Subcutaneous abdominal adipose tissue (tissue), 5 donors: ENCODE measurements around the gene HMCN2.
"Not testable (repeated sequence)": the region's sequence is repeated elsewhere in the genome, so short reads cannot be mapped to it uniquely, and the experiment has no call there.

Source experiments
- H3K27ac ChIP-seq: one replicate; pipeline ENCODE4 v1.7.0; 2013; ENCODE audit warnings: low read depth, mild to moderate bottlenecking, inconsistent platforms, low read length, moderate library complexity
- H3K27me3 ChIP-seq, 5 donors: one replicate each; pipeline ENCODE4 v1.7.0; 2013; ENCODE audit warnings: low read length in 5 of 5, inconsistent platforms in 1 of 5; ENCODE audit not compliant: control insufficient read depth in 5 of 5, insufficient read depth in 4 of 5
- H3K36me3 ChIP-seq, 5 donors: one replicate each; pipeline ENCODE4 v1.7.0; 2013; ENCODE audit warnings: low read length in 5 of 5; ENCODE audit not compliant: control insufficient read depth in 5 of 5, insufficient read depth in 5 of 5
- H3K4me1 ChIP-seq, 5 donors: one replicate each; pipeline ENCODE4 v1.7.0; 2013; ENCODE audit warnings: low read length in 5 of 5, mild to moderate bottlenecking in 3 of 5, moderate library complexity in 1 of 5; ENCODE audit not compliant: control insufficient read depth in 5 of 5, insufficient read depth in 5 of 5
- H3K4me3 ChIP-seq, 5 donors: one replicate each; pipeline ENCODE4 v1.7.0; 2013; ENCODE audit warnings: low read length in 5 of 5, low read depth in 1 of 5
- H3K9ac ChIP-seq, 5 donors: one replicate each; pipeline ENCODE4 v1.7.0; 2013; ENCODE audit warnings: low read length in 5 of 5, mild to moderate bottlenecking in 4 of 5, moderate library complexity in 3 of 5
- H3K9me3 ChIP-seq, 5 donors: one replicate each; pipeline ENCODE4 v1.7.0; 2013; ENCODE audit warnings: low read length in 5 of 5; ENCODE audit not compliant: control insufficient read depth in 5 of 5
- donor health status: healthy.
- donor health status: healthy.
- donor health status: healthy.
- donor health status: healthy.
- donor health status: healthy.

HMCN2 gene

DNA sequence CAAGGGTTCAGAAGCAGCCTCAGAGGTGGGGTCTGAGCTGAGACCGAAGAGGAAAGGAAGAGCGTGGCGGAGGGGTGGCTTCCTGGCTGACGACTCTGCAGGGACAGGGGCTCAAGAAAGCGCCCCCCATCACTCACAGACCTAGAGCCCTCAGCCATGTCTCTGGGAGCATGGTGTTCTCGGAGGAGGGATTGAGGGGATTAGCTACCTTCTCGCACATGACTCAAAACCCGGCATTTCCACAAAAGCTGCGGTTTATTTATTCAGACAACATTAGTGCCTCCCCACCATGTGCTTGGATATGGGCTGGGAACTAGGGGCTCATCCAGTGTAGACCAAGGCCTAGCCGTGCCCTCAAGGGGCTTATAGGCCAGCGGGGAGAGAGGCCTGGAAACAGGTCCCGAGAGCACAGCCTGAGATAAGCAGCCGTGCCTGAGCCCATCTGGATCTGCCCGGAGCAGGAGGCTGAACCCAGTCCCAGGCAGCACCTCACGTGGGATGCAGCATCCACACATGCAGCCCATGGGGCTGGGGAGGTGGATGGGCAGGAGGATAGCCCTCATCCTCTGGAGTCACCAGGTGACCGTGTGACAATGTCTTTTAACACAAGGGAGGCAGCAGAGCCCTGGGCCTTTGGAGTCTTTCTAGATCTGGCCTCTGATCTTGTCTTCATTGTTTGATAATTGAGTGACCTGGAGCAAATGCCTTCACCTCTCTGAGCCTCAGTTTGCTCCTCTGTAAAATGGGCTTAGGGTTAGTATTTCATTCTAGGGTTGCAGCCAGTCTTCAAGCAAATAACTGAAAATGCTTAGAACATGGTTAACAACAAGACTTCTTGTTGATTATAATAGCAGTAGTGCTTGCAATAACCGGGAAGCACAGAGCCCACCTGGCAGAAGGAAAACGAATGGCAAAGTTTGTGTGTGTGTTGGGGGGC, 878 bp upstream of the HMCN2 start:
- H3K4me3 ChIP-seq: no peak overlapping the region

DNA sequence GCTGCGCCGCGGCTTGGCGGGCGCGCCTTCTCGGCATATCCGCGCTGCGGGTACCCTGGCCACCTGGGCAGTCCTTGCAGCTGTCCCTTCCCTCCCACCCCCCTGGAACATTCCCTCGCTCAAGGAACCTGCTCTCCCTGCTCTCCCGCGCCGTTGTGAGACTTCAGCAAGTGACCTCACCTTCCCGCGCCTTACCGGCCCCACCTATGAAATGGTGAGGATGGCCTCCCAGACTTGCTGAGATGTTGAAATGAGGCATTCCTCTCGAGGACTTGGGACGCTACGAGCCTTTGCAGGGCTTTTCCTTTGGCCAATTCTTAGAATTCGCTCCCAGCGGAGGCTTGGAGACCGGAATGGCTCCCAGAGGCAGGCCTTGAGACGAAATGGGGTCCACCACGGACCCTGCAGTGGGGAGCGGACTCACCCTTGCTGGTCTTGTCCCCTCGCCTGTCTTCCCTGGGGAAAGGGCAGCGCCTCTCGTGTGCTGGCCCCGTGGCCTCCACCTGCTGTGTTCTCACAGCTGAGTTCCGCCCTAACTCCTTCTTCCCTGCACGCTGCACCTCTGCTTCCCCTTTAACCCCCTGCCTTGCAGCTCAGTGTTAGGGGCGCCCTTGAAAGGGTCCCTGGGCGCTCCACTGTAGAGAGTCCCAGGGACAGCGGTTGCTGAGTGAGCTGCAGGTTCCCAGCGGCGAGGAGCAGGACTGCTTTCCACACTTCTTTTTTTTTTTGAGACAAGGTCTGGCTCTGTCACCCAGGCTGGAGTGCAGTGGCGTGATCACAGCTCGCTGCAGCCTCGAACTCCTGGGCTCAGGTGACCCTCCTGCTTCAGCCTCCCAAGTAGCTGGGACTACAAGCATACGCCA, 907 bp downstream of the HMCN2 start:
- peaks cover 32 to 61% (median 52%) of the 10 kb centered on the region in 5 donors for H3K27me3 ChIP-seq
- no peak overlapping the region for H3K9ac ChIP-seq
- H3K4me1 ChIP-seq: peaks cover 0 to 32% (median 25%) of the 10 kb centered on the region in 5 donors
- H3K36me3 ChIP-seq: no peaks in the 10 kb centered on the region
- peak overlapping the region in 3 of 5 donors; percentile 54 to 58 (median 57) for H3K4me3 ChIP-seq
- no peaks in the 10 kb centered on the region for H3K9me3 ChIP-seq
- no peak overlapping the region for H3K27ac ChIP-seq

More for the DNA sequence above, 878 bp upstream of the HMCN2 start:
- Histone ChIP-seq H3K9ac (no peak overlapping the region), H3K4me1 (peaks cover 0 to 38% (median 23%) of the 10 kb centered on the region in 5 donors), H3K36me3 (no peaks in the 10 kb centered on the region), H3K9me3 (no peaks in the 10 kb centered on the region), H3K27ac (no peak overlapping the region), H3K27me3 (peaks cover 32 to 66% (median 58%) of the 10 kb centered on the region in 5 donors)

DNA sequence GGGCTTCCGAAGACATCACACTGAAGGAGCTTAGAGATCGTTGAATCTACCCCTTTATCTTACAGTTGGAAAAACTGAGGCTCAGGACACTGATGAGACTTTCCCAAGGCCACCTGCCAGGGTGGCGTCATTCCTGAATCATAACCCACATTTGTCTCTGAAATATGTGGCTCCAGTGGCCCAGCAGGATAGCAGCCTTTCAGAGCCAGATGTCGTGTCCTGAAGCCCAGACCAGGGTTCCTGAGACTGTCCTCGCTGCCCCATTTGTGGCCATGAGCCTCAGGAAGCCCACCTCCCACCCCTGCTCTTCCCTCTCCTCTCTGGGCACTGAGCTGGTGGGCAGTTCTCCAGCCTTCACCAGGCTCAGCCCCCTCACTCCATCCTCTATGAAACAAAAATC, 2.4 kb downstream of the HMCN2 start:
- Histone ChIP-seq H3K9ac (no peak overlapping the region), H3K27me3 (peaks cover 32 to 53% (median 46%) of the 10 kb centered on the region in 5 donors), H3K4me3 (no peak overlapping the region), H3K27ac (no peak overlapping the region), H3K4me1 (peaks cover 0 to 30% (median 22%) of the 10 kb centered on the region in 5 donors), H3K36me3 (no peaks in the 10 kb centered on the region), H3K9me3 (no peaks in the 10 kb centered on the region)

- no peaks in the 10 kb centered on the region for H3K9me3 ChIP-seq
- H3K9ac ChIP-seq: peak overlapping the region in 1 of 5 donors; percentile 49
- peaks cover 0 to 29% (median 22%) of the 10 kb centered on the region in 5 donors for H3K4me1 ChIP-seq
- H3K27me3 ChIP-seq: peaks cover 26 to 49% (median 41%) of the 10 kb centered on the region in 5 donors
- peak overlapping the region; percentile 16 for H3K27ac ChIP-seq
- H3K36me3 ChIP-seq: no peaks in the 10 kb centered on the region
- peak overlapping the region in 1 of 5 donors; percentile 20 for H3K4me3 ChIP-seq
These were observed 3.1 kb downstream of the HMCN2 start for GRCh38 chr9:130268521-130269211.

DNA sequence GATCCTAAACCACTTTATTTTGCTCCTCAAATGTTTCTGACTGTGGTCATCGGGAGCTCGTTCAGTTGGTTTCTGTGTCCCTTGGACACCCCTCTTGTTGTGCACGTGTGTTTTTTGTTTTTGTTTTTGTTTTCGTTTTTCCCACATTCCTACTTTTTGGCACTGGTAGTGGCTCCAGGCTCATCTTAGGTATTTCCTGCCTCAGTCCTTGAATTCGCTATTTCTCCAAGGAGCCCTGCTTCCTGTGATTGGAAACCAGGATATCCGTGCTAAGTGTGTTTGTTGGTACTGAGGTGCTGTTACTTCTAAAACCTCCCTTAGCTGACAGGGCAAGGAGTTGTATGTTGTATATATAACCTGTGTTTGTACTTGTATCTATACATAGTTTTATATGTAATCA, 5.9 kb downstream of the HMCN2 start:
- H3K36me3 ChIP-seq: no peaks in the 10 kb centered on the region
- H3K4me1 ChIP-seq: peaks cover 0 to 28% (median 12%) of the 10 kb centered on the region in 5 donors
- H3K9ac ChIP-seq: no peak overlapping the region
- peak overlapping the region in 1 of 5 donors; percentile 6 for H3K4me3 ChIP-seq
- H3K27me3 ChIP-seq: peaks cover 7 to 22% (median 17%) of the 10 kb centered on the region in 5 donors
- H3K9me3 ChIP-seq: no peaks in the 10 kb centered on the region
- H3K27ac ChIP-seq: no peak overlapping the region

- H3K27me3 ChIP-seq: peaks cover 0 to 4% (median 2%) of the 10 kb centered on the region in 5 donors
- peaks cover 0 to 22% (median 3%) of the 10 kb centered on the region in 5 donors for H3K4me1 ChIP-seq
- no peak overlapping the region for H3K9ac ChIP-seq
- peak overlapping the region in 2 of 5 donors; percentile 9 to 11 for H3K4me3 ChIP-seq
- no peaks in the 10 kb centered on the region for H3K36me3 ChIP-seq
- no peaks in the 10 kb centered on the region for H3K9me3 ChIP-seq
- H3K27ac ChIP-seq: no peak overlapping the region
These were observed 9.6 kb downstream of the HMCN2 start for GRCh38 chr9:130275156-130275555.

DNA sequence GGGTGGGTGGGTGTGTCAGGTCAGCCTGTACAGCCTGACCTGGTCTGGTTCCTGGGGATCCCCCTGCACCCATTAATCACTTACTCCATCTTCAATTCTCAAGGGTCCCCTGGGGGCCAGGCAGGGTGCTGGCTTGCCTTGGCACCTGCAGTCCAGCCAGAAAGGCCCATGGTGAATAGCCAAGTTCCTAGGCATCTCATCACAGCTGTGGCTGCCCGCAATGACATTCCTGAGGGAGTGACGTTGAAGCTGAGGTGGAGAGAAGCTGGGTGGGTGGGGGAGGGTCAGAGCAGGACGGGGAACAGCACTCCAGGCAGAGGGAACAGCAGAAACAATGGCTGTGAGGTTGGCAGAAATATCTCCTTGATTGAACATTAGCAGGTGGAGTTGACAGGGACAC, 10.6 kb downstream of the HMCN2 start:
- Histone ChIP-seq H3K4me3 (no peak overlapping the region), H3K27me3 (peaks cover 0 to 4% (median 2%) of the 10 kb centered on the region in 5 donors), H3K9ac (no peak overlapping the region), H3K27ac (no peak overlapping the region), H3K4me1 (peaks cover 0 to 17% (median 3%) of the 10 kb centered on the region in 5 donors), H3K36me3 (no peaks in the 10 kb centered on the region), H3K9me3 (no peaks in the 10 kb centered on the region)

DNA sequence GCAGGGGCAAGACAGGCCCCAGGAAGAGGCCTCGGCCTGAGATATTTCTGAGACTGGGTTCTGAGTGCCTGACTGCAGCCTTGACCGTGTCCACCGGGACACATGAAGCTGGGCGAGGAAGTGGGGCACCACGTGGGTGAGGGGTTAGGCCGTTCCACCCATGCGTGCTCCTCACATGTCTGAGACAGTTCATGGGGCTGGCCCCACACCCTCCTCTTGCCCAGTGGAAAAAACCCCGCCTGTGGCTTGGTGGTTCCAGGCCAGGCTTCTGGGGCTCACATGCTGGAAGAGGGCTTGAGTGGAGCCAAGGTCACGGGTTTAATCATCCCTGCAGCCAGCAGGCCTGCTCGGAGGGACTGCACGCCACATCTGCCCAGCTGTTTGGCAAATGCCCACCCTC, 11.4 kb downstream of the HMCN2 start:
- Histone ChIP-seq H3K27ac (no peak overlapping the region), H3K27me3 (peaks cover 0 to 5% (median 2%) of the 10 kb centered on the region in 5 donors)

DNA sequence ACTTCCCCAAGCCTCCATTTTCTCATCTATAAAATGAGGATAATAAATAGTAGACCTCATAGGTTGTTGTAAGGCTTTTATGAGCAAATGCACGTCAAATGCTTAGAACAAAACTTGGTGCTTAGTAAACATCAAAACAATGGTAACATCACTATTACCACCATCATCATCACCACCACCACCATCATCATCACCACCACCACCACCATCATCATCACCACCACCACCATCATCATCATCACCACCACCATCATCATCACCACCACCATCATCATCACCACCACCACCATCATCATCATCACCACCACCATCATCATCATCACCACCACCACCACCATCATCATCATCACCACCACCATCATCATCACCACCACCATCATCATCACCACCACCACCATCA, 12.0 kb downstream of the HMCN2 start:
- not testable (repeated sequence) for H3K9ac ChIP-seq, H3K27ac ChIP-seq, H3K4me3 ChIP-seq, H3K36me3 ChIP-seq, H3K9me3 ChIP-seq
- peaks cover 0 to 10% (median 4%) of the 10 kb centered on the region in 5 donors for H3K27me3 ChIP-seq
- peaks cover 0 to 18% (median 7%) of the 10 kb centered on the region in 5 donors for H3K4me1 ChIP-seq

More for the DNA sequence above, 11.4 kb downstream of the HMCN2 start:
- Histone ChIP-seq H3K4me1 (peaks cover 0 to 12% (median 2%) of the 10 kb centered on the region in 5 donors), H3K36me3 (no peaks in the 10 kb centered on the region), H3K9me3 (no peaks in the 10 kb centered on the region), H3K9ac (no peak overlapping the region), H3K4me3 (no peak overlapping the region)
